Stomach (tissue), 4 donors: ENCODE measurements around the gene TMCO4.

ENCODE experiments used
- CTCF ChIP-seq, 7 experiments: fragments of 450-650 bp in 4 of 7; fragments of 200-600 bp in 3 of 7; sonication (generic) in 3 of 7; IDR thresholded peaks; one replicate each; pipeline ENCODE4 v1.5.1; 2016 to 2019; ENCODE audit warnings: antibody characterized with exemption in 7 of 7, control low read depth in 2 of 7, mild to moderate bottlenecking in 1 of 7
- EP300 ChIP-seq: sonication (generic); formaldehyde crosslinking; IDR thresholded peaks from one replicate; pipeline ENCODE4 v1.6.1; 2017; ENCODE audit warnings: antibody characterized with exemption
- POLR2A ChIP-seq, 4 donors: fragments of 450-650 bp; IDR thresholded peaks; one replicate each; pipeline ENCODE4 v1.6.1; 2016; ENCODE audit warnings: antibody characterized with exemption in 4 of 4, control low read depth in 2 of 4, mild to moderate bottlenecking in 1 of 4, moderate library complexity in 1 of 4
- POLR2AphosphoS5 ChIP-seq, 3 donors: sonication (generic); formaldehyde crosslinking; IDR thresholded peaks; one replicate each; pipeline ENCODE4 v1.6.1; 2016; ENCODE audit warnings: antibody characterized with exemption in 3 of 3

- TF ChIP-seq CTCF (IDR thresholded peaks at IDR 0.05) (peak in 4 of 7 experiments; percentile 37 to 79 (median 50)), POLR2AphosphoS5 (IDR thresholded peaks at IDR 0.05) (no peak), POLR2A (IDR thresholded peaks at IDR 0.05) (no peak), EP300 (no peak)
These were observed 137.9 kb downstream of the TMCO4 start for GRCh38 chr1:19661721-19662228.
